ENCODE results near the gene CATSPERD. TPM values are rescaled to one million over a fixed set of nuclear protein-coding genes. Genes with fewer than 3 reads are reported as not detected.

CATSPERD gene
- polyA plus RNA-seq, 3 donors: not detected

GRCh38 chr19:5703819-5704818, 16.3 kb upstream of the CATSPERD start:
- H3K27me3 ChIP-seq (ENCODE audit: control insufficient read depth in 2 of 2, insufficient read depth in 2 of 2, low read length in 2 of 2): no peaks in the 10 kb centered on the region
- H3K4me1 ChIP-seq (ENCODE audit: control insufficient read depth in 1 of 2, insufficient read depth in 2 of 2, low read length in 2 of 2): no peaks in the 10 kb centered on the region
- no peak overlapping the region for H3K4me3 Mint-ChIP-seq
- H4K20me1 ChIP-seq (ENCODE audit: insufficient read depth, low read length): peaks cover 3% of the 10 kb centered on the region
- H3K27me3 Mint-ChIP-seq (ENCODE audit: low read depth in 3 of 3): no peaks in the 10 kb centered on the region
- no peak for DNase-seq
- peaks cover 67 to 72% of the 10 kb centered on the region in 2 donors for H3K36me3 ChIP-seq (replicated peaks in 1 of 2; ENCODE audit: control insufficient read depth in 1 of 2, insufficient read depth in 2 of 2, low read length in 2 of 2)
- WGBS (ENCODE audit: insufficient coverage): 97% methylated on average over 34 of the region's 40 CpGs
- H3K27ac Mint-ChIP-seq: peak overlapping the region in 2 of 7 donors; percentile 30 to 76
- peaks cover 0 to 3% (median 0%) of the 10 kb centered on the region in 7 donors for H3K9me3 Mint-ChIP-seq
- no peaks in the 10 kb centered on the region for H3K79me2 ChIP-seq (ENCODE audit: insufficient read depth, low read length)
- no peak overlapping the region for H3K4me2 ChIP-seq (replicated peaks; ENCODE audit: extremely low read depth, low read length, poor library complexity, severe bottlenecking)
- H3K9me3 ChIP-seq (replicated peaks in 1 of 2; ENCODE audit: control insufficient read depth in 1 of 2, insufficient read depth in 1 of 2, low read length in 2 of 2): no peaks in the 10 kb centered on the region
- H3K4me1 Mint-ChIP-seq: no peaks in the 10 kb centered on the region
- no peak overlapping the region for H3K27ac ChIP-seq (ENCODE audit: low read depth in 1 of 2, low read length in 2 of 2)
- H3K36me3 Mint-ChIP-seq: peaks cover 52 to 83% of the 10 kb centered on the region in 2 donors
- H3K9ac ChIP-seq (ENCODE audit: insufficient read depth, low read length, poor library complexity, severe bottlenecking): no peak overlapping the region
- H3K4me3 ChIP-seq (replicated peaks in 1 of 3; ENCODE audit: low read depth in 2 of 3, low read length in 3 of 3): no peak overlapping the region
- intact Hi-C loops (cut with micrococcal nuclease): no loop called here
- TF ChIP-seq, protein P1, sequence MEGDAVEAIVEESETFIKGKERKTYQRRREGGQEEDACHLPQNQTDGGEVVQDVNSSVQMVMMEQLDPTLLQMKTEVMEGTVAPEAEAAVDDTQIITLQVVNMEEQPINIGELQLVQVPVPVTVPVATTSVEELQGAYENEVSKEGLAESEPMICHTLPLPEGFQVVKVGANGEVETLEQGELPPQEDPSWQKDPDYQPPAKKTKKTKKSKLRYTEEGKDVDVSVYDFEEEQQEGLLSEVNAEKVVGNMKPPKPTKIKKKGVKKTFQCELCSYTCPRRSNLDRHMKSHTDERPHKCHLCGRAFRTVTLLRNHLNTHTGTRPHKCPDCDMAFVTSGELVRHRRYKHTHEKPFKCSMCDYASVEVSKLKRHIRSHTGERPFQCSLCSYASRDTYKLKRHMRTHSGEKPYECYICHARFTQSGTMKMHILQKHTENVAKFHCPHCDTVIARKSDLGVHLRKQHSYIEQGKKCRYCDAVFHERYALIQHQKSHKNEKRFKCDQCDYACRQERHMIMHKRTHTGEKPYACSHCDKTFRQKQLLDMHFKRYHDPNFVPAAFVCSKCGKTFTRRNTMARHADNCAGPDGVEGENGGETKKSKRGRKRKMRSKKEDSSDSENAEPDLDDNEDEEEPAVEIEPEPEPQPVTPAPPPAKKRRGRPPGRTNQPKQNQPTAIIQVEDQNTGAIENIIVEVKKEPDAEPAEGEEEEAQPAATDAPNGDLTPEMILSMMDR (IDR thresholded peaks at IDR 0.05): no peak
- no peak overlapping the region for H2AFZ ChIP-seq (ENCODE audit: insufficient read depth, low read depth, low read length, poor library complexity, severe bottlenecking)

DNA sequence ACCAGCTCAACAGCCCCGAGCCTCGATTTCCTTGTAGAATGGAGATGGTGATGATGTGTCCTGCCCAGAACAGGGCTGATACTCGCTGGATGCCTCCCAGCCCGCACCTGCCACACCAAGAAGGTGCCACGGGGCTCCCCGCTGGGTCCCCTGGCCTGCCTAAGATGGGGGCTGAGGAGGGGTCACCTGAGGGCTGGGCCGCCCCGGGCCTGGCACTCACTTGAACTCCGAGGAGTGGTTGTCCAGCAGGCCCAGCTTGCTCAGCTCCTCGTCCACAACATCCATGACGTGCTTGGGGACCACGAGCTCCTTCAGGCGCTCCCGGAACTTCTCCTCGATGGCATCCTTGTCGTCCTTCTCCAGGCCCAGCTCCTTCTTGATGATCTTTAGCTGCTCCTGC, 14.9 kb upstream of the CATSPERD start:
- no peak overlapping the region for H3K4me3 ChIP-seq (replicated peaks in 1 of 3; ENCODE audit: low read depth in 2 of 3, low read length in 3 of 3)
- no peak overlapping the region for H3K4me2 ChIP-seq (replicated peaks; ENCODE audit: extremely low read depth, low read length, poor library complexity, severe bottlenecking)
- intact Hi-C loops (cut with micrococcal nuclease): no loop called here
- peaks cover 54 to 88% of the 10 kb centered on the region in 2 donors for H3K36me3 Mint-ChIP-seq
- H3K9me3 Mint-ChIP-seq: peaks cover 0 to 3% (median 0%) of the 10 kb centered on the region in 7 donors
- no peaks in the 10 kb centered on the region for H4K20me1 ChIP-seq (ENCODE audit: insufficient read depth, low read length)
- H3K27me3 ChIP-seq (ENCODE audit: control insufficient read depth in 2 of 2, insufficient read depth in 2 of 2, low read length in 2 of 2): no peaks in the 10 kb centered on the region
- H3K27ac Mint-ChIP-seq: peak overlapping the region in 1 of 7 donors; percentile 58
- no peak overlapping the region for H3K9ac ChIP-seq (ENCODE audit: insufficient read depth, low read length, poor library complexity, severe bottlenecking)
- TF ChIP-seq, protein P1 (IDR thresholded peaks at IDR 0.05): no peak
- WGBS (ENCODE audit: insufficient coverage): 92% methylated on average over 14 of the region's 16 CpGs
- H3K27me3 Mint-ChIP-seq (ENCODE audit: low read depth in 3 of 3): no peaks in the 10 kb centered on the region
- H3K36me3 ChIP-seq (replicated peaks in 1 of 2; ENCODE audit: control insufficient read depth in 1 of 2, insufficient read depth in 2 of 2, low read length in 2 of 2): peaks cover 70 to 73% of the 10 kb centered on the region in 2 donors
- H3K4me1 Mint-ChIP-seq: no peaks in the 10 kb centered on the region
- no peak overlapping the region for H2AFZ ChIP-seq (ENCODE audit: insufficient read depth, low read depth, low read length, poor library complexity, severe bottlenecking)
- H3K4me1 ChIP-seq (ENCODE audit: control insufficient read depth in 1 of 2, insufficient read depth in 2 of 2, low read length in 2 of 2): no peaks in the 10 kb centered on the region
- H3K9me3 ChIP-seq (replicated peaks in 1 of 2; ENCODE audit: control insufficient read depth in 1 of 2, insufficient read depth in 1 of 2, low read length in 2 of 2): no peaks in the 10 kb centered on the region
- no peak overlapping the region for H3K4me3 Mint-ChIP-seq
- DNase-seq: peak in 1 of 3 donors; percentile 3
- H3K79me2 ChIP-seq (ENCODE audit: insufficient read depth, low read length): no peaks in the 10 kb centered on the region
- no peak overlapping the region for H3K27ac ChIP-seq (ENCODE audit: low read depth in 1 of 2, low read length in 2 of 2)
